GM06990 (cell line): Measurements from ENCODE around the gene SPAM1.

ENCODE experiments used
- DNase-seq: peaks from one replicate; pipeline ENCODE4 v3.0.0-alpha.2; 2011; ENCODE audit not compliant: insufficient read length; ENCODE audit errors: extremely low read depth
- H3K27me3 ChIP-seq: replicated peaks from 2 replicates; pipeline ENCODE4 v1.6.0; 2011; ENCODE audit warnings: low read length; ENCODE audit not compliant: control insufficient read depth, insufficient read depth
- H3K36me3 ChIP-seq: 2 replicates; pipeline ENCODE4 v1.5.1; 2011; ENCODE audit warnings: low read length; ENCODE audit not compliant: control insufficient read depth, insufficient read depth
- H3K4me3 ChIP-seq: replicated peaks from 2 replicates; pipeline ENCODE4 v1.5.1; 2011; ENCODE audit warnings: low read depth, mild to moderate bottlenecking, control low read depth, low read length
- TF ChIP-seq, protein P1 (sequence below): IDR thresholded peaks from 2 replicates; pipeline ENCODE4 v1.5.1; 2011; ENCODE audit warnings: low read length, control low read depth, mild to moderate bottlenecking, inconsistent platforms; ENCODE audit not compliant: insufficient read depth, poor library complexity, severe bottlenecking

The SPAM1 gene

DNA sequence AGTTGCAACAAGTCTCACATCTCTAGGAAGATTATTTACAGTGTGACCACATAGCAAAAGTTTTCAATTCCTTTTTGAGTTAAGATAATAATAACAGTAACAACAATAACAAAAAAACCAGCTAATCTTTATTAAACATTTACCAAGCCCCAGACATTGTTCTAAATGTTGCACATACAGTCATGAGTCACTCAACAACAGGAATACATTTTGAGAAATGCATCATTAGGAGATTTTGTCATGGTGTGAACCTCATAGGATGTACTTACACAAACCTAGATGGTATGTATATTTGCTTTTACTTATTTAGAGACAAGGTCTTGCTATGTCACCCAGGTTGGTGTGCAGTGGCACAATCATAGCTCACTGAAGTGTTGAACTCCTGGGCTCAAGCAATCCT lies 52.0 kb downstream of the SPAM1 start:
- DNase-seq, result no peak
- TF ChIP-seq, protein P1, sequence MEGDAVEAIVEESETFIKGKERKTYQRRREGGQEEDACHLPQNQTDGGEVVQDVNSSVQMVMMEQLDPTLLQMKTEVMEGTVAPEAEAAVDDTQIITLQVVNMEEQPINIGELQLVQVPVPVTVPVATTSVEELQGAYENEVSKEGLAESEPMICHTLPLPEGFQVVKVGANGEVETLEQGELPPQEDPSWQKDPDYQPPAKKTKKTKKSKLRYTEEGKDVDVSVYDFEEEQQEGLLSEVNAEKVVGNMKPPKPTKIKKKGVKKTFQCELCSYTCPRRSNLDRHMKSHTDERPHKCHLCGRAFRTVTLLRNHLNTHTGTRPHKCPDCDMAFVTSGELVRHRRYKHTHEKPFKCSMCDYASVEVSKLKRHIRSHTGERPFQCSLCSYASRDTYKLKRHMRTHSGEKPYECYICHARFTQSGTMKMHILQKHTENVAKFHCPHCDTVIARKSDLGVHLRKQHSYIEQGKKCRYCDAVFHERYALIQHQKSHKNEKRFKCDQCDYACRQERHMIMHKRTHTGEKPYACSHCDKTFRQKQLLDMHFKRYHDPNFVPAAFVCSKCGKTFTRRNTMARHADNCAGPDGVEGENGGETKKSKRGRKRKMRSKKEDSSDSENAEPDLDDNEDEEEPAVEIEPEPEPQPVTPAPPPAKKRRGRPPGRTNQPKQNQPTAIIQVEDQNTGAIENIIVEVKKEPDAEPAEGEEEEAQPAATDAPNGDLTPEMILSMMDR, result no peak
- Histone ChIP-seq H3K36me3 (no peaks in the 10 kb centered on the region), H3K27me3 (no peaks in the 10 kb centered on the region), H3K4me3 (no peak overlapping the region)

DNA sequence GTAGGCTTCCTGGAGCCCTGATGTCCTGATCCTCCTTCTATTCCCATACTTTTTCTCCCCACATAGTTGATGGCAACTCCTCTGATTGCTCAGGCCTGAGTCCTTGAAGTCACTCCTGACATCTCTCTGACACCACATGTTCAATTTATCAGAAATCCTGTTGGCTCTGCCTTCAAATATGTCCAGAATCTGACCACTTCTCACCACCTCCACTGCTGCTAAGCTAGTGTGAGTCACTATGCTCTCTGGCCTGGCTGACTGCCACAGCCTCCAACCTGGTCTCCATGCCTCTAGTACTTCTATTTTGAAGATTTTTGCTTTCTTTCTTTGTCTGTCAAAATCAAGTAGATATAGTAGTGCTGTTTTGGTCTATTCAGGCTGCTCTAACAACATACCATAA lies 54.8 kb downstream of the SPAM1 start:
- no peak for DNase-seq
- H3K36me3 ChIP-seq, result no peaks in the 10 kb centered on the region
- no peaks in the 10 kb centered on the region for H3K27me3 ChIP-seq
- TF ChIP-seq, protein P1, result no peak
- no peak overlapping the region for H3K4me3 ChIP-seq

DNA sequence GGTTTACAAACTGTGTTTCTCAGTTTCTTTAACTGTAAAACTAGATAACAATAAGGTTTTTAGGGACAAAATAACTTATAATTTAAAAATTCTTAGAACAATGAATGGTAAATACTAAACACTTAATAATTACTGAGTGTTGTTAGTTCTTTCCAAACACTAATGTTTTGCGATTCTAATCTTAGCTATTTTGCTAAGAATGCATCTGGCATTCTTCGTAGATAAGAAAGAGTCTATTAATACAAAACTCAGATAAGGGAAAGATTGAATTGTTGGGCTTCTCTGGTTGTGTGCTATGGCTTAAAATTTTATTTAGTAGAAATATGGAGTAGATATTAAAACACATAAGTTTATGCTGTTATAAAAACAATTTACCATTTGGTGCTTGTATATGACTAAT lies 62.4 kb downstream of the SPAM1 start:
- H3K4me3 ChIP-seq, result no peak overlapping the region
- H3K27me3 ChIP-seq, result no peaks in the 10 kb centered on the region
- H3K36me3 ChIP-seq, result no peaks in the 10 kb centered on the region
- DNase-seq, result no peak
- TF ChIP-seq, protein P1, result no peak

DNA sequence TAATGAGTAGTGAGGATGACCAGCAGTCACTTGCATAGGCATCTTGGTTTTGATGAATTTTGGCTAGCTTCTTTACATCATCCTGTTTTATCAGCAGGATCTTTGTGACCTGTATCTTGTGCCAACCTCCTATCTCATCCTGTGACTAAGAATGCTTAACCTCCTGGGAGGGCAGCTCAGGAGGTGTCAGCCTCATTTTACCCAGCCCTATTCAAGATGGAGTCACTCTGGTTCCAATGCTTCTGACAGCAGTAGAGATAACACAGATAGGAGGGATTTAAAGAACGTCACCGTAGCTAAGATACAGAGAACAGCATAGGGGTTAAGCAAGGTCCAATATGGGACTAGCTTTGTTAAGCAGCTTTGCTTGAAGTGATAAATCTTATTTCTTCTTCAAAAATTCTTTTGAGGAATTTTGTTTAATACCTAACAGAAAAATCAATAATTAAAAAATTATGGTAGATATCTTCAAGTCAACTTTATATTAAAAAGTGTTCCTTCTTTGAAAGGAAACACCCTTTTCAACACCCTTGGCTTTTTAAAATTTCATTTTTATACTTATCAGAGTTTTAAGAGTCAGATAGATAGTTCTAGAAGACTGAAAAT lies 68.0 kb downstream of the SPAM1 start:
- no peak for DNase-seq
- H3K27me3 ChIP-seq, result no peaks in the 10 kb centered on the region
- H3K36me3 ChIP-seq, result no peaks in the 10 kb centered on the region
- H3K4me3 ChIP-seq, result no peak overlapping the region
- TF ChIP-seq, protein P1, result no peak

GRCh38 chr7:123993996-123994395 lies 69.0 kb downstream of the SPAM1 start:
- no peaks in the 10 kb centered on the region for H3K36me3 ChIP-seq
- no peak for DNase-seq
- H3K27me3 ChIP-seq, result no peaks in the 10 kb centered on the region
- TF ChIP-seq, protein P1, result no peak
- H3K4me3 ChIP-seq, result no peak overlapping the region

DNA sequence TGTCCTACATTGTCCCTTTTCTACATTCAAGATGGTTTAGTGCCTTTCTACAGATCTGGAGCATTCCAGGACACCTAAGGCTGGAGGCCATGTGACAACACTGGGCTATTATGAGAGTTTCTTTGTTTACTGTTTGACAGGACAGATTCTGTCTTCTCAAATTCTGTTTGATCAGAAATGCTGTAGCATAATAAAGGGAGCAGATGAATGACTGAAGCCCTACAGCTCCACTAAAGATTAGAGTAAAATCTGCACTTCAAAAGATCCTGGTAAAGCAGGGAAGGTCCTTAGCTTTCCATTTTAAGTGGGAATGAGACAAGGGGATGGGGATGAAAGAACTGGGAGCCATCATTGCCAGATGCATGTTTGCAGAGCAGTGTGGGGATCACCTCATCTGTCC lies 69.4 kb downstream of the SPAM1 start:
- H3K27me3 ChIP-seq, result no peaks in the 10 kb centered on the region

More for the DNA sequence above, 69.4 kb downstream of the SPAM1 start:
- H3K4me3 ChIP-seq, result no peak overlapping the region
- no peaks in the 10 kb centered on the region for H3K36me3 ChIP-seq
- no peak for DNase-seq
- TF ChIP-seq, protein P1, result no peak
